Psoas muscle (tissue), 8 donors: ENCODE results near the gene RPS15. TPM values are rescaled to one million over a fixed set of nuclear protein-coding genes. Genes with fewer than 3 reads are reported as not detected.
A peak's percentile ranks its signal among the peaks of the same experiment; 100 is the strongest.

Experiments used
- ATAC-seq, 4 donors: fragments of 200-7000 bp; cut with Tn5 transposase; one replicate each; pipeline ENCODE4 v1.9.1; 2020; ENCODE audit warnings: moderate library complexity in 3 of 4, mild to moderate bottlenecking in 2 of 4
- DNase-seq, 2 donors: peaks; one replicate each; pipeline ENCODE4 v3.0.0-alpha.2; 2020
- H3K27ac ChIP-seq: fragments of 200-600 bp; one replicate; pipeline ENCODE4 v1.8.0; 2022
- H3K27me3 ChIP-seq, 3 donors: fragments of 200-600 bp in 1 of 3; one replicate each; pipeline versions ENCODE4 v1.6.1 to v1.8.0; 2013 to 2022; ENCODE audit warnings: low read length in 2 of 3, mild to moderate bottlenecking in 2 of 3, moderate library complexity in 1 of 3; ENCODE audit not compliant: insufficient read depth in 3 of 3
- H3K36me3 ChIP-seq, 2 donors: fragments of 200-600 bp in 1 of 2; one replicate each; pipeline versions ENCODE4 v1.6.1 to v1.8.0; 2013 to 2022; ENCODE audit warnings: low read depth in 1 of 2, mild to moderate bottlenecking in 1 of 2, moderate library complexity in 1 of 2; ENCODE audit not compliant: insufficient read depth in 1 of 2
- H3K4me1 ChIP-seq: fragments of 200-600 bp; one replicate; pipeline ENCODE4 v1.8.0; 2022
- H3K4me3 ChIP-seq: fragments of 200-600 bp; one replicate; pipeline ENCODE4 v1.8.0; 2022; ENCODE audit warnings: mild to moderate bottlenecking
- H3K9me3 ChIP-seq: fragments of 200-600 bp; one replicate; pipeline ENCODE4 v1.8.0; 2022
- CTCF ChIP-seq: fragments of 200-600 bp; IDR thresholded peaks from one replicate; pipeline ENCODE4 v1.8.0; 2022; ENCODE audit warnings: antibody characterized with exemption
- WGBS, 3 donors: extraction: QIAGEN DNeasy Blood & Tissue Kit; methylation state at CpG; one replicate each; pipeline versions ENCODE4 v1.1.6 to v1.1.7; 2013; 5-methylcytosine and 5-hydroxymethylcytosine counted together
- intact Hi-C, 2 donors: fragments of 100-400 bp; cut with DNase I; formaldehyde crosslinking; loops; one replicate each; pipeline versions ENCODE4 v1.11.0 to v1.14.2; 2022
- polyA plus RNA-seq, 3 donors: library from polyadenylated mRNA; stranded (reverse); fragments of 200-250 nt; gene quantifications; one replicate each; pipeline ENCODE4 v1.2.3, GENCODE V29; 2013
- total RNA-seq, 4 donors: library from RNA; stranded (reverse); fragmentation: NEBNext Ultra II Directional in 2 of 4; extraction: Animal tissue kit (Norgen Biotek cat#: 25700) in 2 of 4; gene quantifications; one replicate each; pipeline versions ENCODE4 v1.2.1 to v1.2.4, GENCODE V29; 2021 to 2023
- donor health status: healthy with polysubstance abuse.
- donor health status: DM: no; HTN: no; CAD: no; lungs with moderate emphysema.
- donor health status: Bipolar disorder and iron deficiency.
- donor health status: healthy.
- donor health status: DM: yes; HTN: yes; CAD: no.
- donor health status: DM: no; HTN: no; CAD: no.
- donor health status: DM: no; HTN: no; CAD: no.
- donor health status: DM: yes; HTN: yes; CAD: no.

The RPS15 gene
- total and polyA plus RNA-seq, 7 donors, result 697 to 4,077 (median 992) TPM

- intact Hi-C loops, result loop anchor here in 1 of 2 donors (2.0 to 10.0 kb wide), 2 partner anchors 17 to 827 kb away; partner anchors contain the start of gene BSG
These were observed 36.3 kb upstream of the RPS15 start for GRCh38 chr19:1401889-1402217.

GRCh38 chr19:1402411-1403070 lies 35.7 kb upstream of the RPS15 start:
- intact Hi-C loops, result loop anchor here in 1 of 2 donors (10.0 kb wide), 1 partner anchor 828 kb away; the partner anchor contains the start of gene BSG
- peaks cover 12% of the 10 kb centered on the region for H3K4me1 ChIP-seq
- ATAC-seq (no peak), DNase-seq (no peak)
- H3K9me3 ChIP-seq, result no peaks in the 10 kb centered on the region
- 66 to 73% (median 70%) methylated on average over 24 to 25 of the region's 25 CpGs for whole genome bisulfite sequencing, 3 donors
- no peak for TF ChIP-seq CTCF
- no peak overlapping the region for H3K27ac ChIP-seq
- peaks cover 0 to 21% of the 10 kb centered on the region in 2 donors for H3K36me3 ChIP-seq
- H3K27me3 ChIP-seq, result no peaks in the 10 kb centered on the region
- H3K4me3 ChIP-seq, result no peak overlapping the region

More at GRCh38 chr19:1401889-1402217, 36.3 kb upstream of the RPS15 start:
- DNase-seq (no peak), ATAC-seq (no peak)
- Histone ChIP-seq H3K27ac (peak overlapping the region; percentile 98), H3K4me1 (peaks cover 12% of the 10 kb centered on the region), H3K36me3 (peaks cover 0 to 21% of the 10 kb centered on the region in 2 donors), H3K27me3 (no peaks in the 10 kb centered on the region), H3K9me3 (no peaks in the 10 kb centered on the region), H3K4me3 (peak overlapping the region; percentile 91)
- no peak for TF ChIP-seq CTCF
- 55 to 58% (median 57%) methylated on average over 11 of the region's 11 CpGs for WGBS, 3 donors

GRCh38 chr19:1406774-1407527 lies 31.2 kb upstream of the RPS15 start:
- Histone ChIP-seq H3K9me3 (no peaks in the 10 kb centered on the region), H3K27ac (peak overlapping the region; percentile 82), H3K27me3 (no peaks in the 10 kb centered on the region), H3K4me3 (peak overlapping the region; percentile 97), H3K4me1 (peaks cover 36% of the 10 kb centered on the region), H3K36me3 (peaks cover 0 to 5% of the 10 kb centered on the region in 2 donors)
- TF ChIP-seq CTCF, result peak; percentile 29
- DNase-seq (peak; percentile 100), ATAC-seq (peak; percentile 84 to 92 (median 88))
- 0 to 1% (median 1%) methylated on average over 45 to 72 of the region's 72 CpGs for WGBS, 3 donors
- intact Hi-C loops, result loop anchor here in 1 of 2 donors (10.0 kb wide), 1 partner anchor 832 kb away; the partner anchor contains the start of gene BSG

- H3K4me1 ChIP-seq, result peaks cover 43% of the 10 kb centered on the region
- no peaks in the 10 kb centered on the region for H3K9me3 ChIP-seq
- no peak for TF ChIP-seq CTCF
- H3K4me3 ChIP-seq, result peak within 1 kb of the TSS; percentile 97
- H3K27me3 ChIP-seq, result no peaks in the 10 kb centered on the region
- WGBS, 3 donors, result 0 to 1% (median 0%) methylated on average over 12 to 115 of the region's 121 CpGs
- H3K36me3 ChIP-seq, result peaks cover 0 to 8% of the 10 kb centered on the region in 2 donors
- peak in 1 of 2 donors; percentile 77 for DNase-seq
- peak within 1 kb of the TSS; percentile 95 for H3K27ac ChIP-seq
- ATAC-seq, result no peak
- intact Hi-C loops, result loop anchor here (2.0 to 10.0 kb wide), 2 partner anchors 51 to 833 kb away; partner anchors contain the start of gene BSG (in 1 of the 2)
These were observed 30.5 kb upstream of the RPS15 start, which contains the start of gene DAZAP1 for GRCh38 chr19:1407528-1408299. Gene DAZAP1 (plus strand): TSS chr19:1407586. CDS start chr19:1407774, 188 bp downstream.
